ENCODE measurements around the gene BPIFB4.

The BPIFB4 gene

DNA sequence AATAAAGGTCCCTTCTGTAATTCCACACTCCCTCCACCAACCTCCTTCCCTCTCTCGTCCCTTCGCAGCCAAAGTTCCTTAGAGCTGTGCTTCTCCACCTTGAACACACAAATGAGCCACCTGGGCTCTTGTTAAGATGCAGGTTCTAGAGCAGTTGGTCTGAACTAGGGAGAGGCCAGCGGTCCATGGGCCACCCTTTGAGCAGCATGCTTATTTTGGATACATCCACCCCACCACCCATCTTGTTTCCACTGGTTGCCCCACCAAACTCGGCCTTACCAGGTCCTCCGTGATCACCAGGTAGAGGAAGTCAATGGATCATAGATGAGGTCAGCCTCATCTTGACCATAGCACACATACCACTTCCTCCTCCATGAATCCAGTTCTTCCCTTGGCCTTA is 81.2 kb downstream of the BPIFB4 start:
- no peak for DNase-seq (ENCODE audit: low read depth in 2 of 2, low spot score in 1 of 2)
